Ishikawa (cell line): Measurements from ENCODE around the gene INCENP.

ENCODE experiments used
- CEBPB ChIP-seq: IDR thresholded peaks from 2 replicates; pipeline ENCODE4 v1.6.1; 2012
- CREB1 ChIP-seq: IDR thresholded peaks from 2 replicates; pipeline ENCODE4 v1.6.1; 2012; ENCODE audit warnings: low read depth
- EGR1 ChIP-seq: IDR thresholded peaks from 2 replicates; pipeline ENCODE4 v1.6.1; 2012
- EP300 ChIP-seq: IDR thresholded peaks from 2 replicates; pipeline ENCODE4 v1.6.1; 2012; ENCODE audit warnings: borderline replicate concordance
- FOXM1 ChIP-seq: IDR thresholded peaks from 2 replicates; pipeline ENCODE4 v1.6.1; 2012; ENCODE audit warnings: low read depth, borderline replicate concordance
- MAX ChIP-seq: IDR thresholded peaks from 2 replicates; pipeline ENCODE4 v1.6.1; 2012
- NFIC ChIP-seq: IDR thresholded peaks from 2 replicates; pipeline ENCODE4 v1.6.1; 2012
- RAD21 ChIP-seq: IDR thresholded peaks from 2 replicates; pipeline ENCODE4 v1.6.1; 2012; ENCODE audit warnings: low read depth
- TAF1 ChIP-seq: IDR thresholded peaks from 2 replicates; pipeline ENCODE4 v1.6.1; 2012; ENCODE audit warnings: low read depth, mild to moderate bottlenecking
- TCF12 ChIP-seq: IDR thresholded peaks from 2 replicates; pipeline ENCODE4 v1.6.1; 2012; ENCODE audit warnings: low read depth
- TEAD4 ChIP-seq: IDR thresholded peaks from 2 replicates; pipeline ENCODE4 v1.6.1; 2012
- USF1 ChIP-seq: IDR thresholded peaks from 2 replicates; pipeline ENCODE4 v1.6.1; 2012
- YY1 ChIP-seq: IDR thresholded peaks from 2 replicates; pipeline ENCODE4 v1.6.1; 2012; ENCODE audit warnings: low read depth
- ZBTB7A ChIP-seq: IDR thresholded peaks from 2 replicates; pipeline ENCODE4 v1.6.1; 2012; ENCODE audit warnings: low read depth
- TF ChIP-seq, protein P1 (sequence below): IDR thresholded peaks from 2 replicates; pipeline ENCODE4 v1.6.1; 2012; ENCODE audit warnings: low read depth, mild to moderate bottlenecking

Gene INCENP

GRCh38 chr11:62124186-62125113 is 639 bp downstream of the INCENP start:
- no peak for TF ChIP-seq RAD21
- peak; percentile 45 for TF ChIP-seq MAX
- peak; percentile 73; the same call in 1 of the 2 replicates for TF ChIP-seq EGR1

DNA sequence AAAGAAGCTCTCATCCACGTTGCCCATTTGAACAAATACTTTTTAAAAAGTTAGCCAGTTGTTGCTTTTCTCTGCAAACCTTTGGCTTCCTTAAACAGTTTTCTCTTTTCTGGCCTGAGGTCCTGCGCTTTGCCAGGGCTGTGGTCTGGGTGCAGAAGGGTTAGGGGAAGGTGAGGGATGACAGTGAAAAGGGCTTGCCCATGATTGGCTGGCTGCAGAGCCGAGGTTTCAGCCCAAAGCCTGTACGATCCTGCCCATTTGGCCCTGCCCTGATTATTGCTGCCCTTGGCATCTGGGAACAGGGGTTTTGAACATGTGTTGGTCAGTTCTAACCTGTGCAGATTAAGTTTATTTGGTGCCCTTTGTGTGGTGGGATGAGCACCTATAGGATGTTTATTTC is 1.5 kb downstream of the INCENP start:
- TF ChIP-seq CREB1 (no peak), USF1 (no peak), RAD21 (no peak), CEBPB (no peak), YY1 (no peak), MAX (no peak), ZBTB7A (no peak), TAF1 (no peak), NFIC (no peak), EGR1 (no peak), EP300 (no peak), TCF12 (no peak), FOXM1 (no peak)
- TF ChIP-seq, protein P1, sequence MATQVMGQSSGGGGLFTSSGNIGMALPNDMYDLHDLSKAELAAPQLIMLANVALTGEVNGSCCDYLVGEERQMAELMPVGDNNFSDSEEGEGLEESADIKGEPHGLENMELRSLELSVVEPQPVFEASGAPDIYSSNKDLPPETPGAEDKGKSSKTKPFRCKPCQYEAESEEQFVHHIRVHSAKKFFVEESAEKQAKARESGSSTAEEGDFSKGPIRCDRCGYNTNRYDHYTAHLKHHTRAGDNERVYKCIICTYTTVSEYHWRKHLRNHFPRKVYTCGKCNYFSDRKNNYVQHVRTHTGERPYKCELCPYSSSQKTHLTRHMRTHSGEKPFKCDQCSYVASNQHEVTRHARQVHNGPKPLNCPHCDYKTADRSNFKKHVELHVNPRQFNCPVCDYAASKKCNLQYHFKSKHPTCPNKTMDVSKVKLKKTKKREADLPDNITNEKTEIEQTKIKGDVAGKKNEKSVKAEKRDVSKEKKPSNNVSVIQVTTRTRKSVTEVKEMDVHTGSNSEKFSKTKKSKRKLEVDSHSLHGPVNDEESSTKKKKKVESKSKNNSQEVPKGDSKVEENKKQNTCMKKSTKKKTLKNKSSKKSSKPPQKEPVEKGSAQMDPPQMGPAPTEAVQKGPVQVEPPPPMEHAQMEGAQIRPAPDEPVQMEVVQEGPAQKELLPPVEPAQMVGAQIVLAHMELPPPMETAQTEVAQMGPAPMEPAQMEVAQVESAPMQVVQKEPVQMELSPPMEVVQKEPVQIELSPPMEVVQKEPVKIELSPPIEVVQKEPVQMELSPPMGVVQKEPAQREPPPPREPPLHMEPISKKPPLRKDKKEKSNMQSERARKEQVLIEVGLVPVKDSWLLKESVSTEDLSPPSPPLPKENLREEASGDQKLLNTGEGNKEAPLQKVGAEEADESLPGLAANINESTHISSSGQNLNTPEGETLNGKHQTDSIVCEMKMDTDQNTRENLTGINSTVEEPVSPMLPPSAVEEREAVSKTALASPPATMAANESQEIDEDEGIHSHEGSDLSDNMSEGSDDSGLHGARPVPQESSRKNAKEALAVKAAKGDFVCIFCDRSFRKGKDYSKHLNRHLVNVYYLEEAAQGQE: no peak

- TF ChIP-seq EP300 (no peak), ZBTB7A (no peak), TCF12 (no peak), CREB1 (no peak), YY1 (no peak), TAF1 (no peak), EGR1 (no peak), CEBPB (no peak), MAX (no peak), USF1 (no peak), TEAD4 (no peak), FOXM1 (no peak), NFIC (no peak), RAD21 (no peak)
- TF ChIP-seq, protein P1: no peak
Observed at GRCh38 chr11:62125881-62126280, 2.1 kb downstream of the INCENP start.

DNA sequence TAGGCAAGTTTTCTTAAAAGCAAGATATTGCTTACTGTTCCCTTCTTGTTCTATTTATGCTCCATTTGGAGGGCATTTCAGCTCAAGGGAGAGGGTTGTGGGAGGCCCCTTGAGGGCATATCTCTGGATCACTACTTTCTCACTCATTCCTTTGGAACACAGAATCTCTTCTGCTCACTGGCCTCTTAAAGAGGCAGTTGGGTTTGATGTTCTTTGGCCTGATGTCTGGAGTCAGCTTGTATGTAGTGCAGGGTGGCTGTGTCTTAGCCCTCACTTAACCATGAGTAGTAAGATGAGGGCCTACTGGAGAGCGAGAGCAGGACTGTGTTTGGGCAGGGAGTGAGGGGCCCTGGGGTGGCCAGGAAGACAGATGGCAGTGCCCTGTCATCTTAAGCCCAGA is 3.6 kb downstream of the INCENP start:
- TF ChIP-seq TEAD4: no peak
- no peak for TF ChIP-seq USF1
- TF ChIP-seq EP300: no peak
- no peak for TF ChIP-seq TCF12
- TF ChIP-seq FOXM1: no peak
- no peak for TF ChIP-seq TAF1
- no peak for TF ChIP-seq MAX
- TF ChIP-seq CREB1: no peak
- no peak for TF ChIP-seq ZBTB7A
- TF ChIP-seq EGR1: no peak
- TF ChIP-seq NFIC: no peak
- TF ChIP-seq CEBPB: no peak
- TF ChIP-seq YY1: no peak
- TF ChIP-seq, protein P1: no peak
- TF ChIP-seq RAD21: no peak
